GM19463 (cell line): Measurements from ENCODE around the gene MRPL2.

Experiments
- ATAC-seq: cut with Tn5 transposase; IDR thresholded peaks from one replicate; pipeline ENCODE4 v1.9.1; 2021; ENCODE audit warnings: mild to moderate bottlenecking, moderate library complexity; ENCODE audit not compliant: unreplicated experiment

MRPL2 gene

DNA sequence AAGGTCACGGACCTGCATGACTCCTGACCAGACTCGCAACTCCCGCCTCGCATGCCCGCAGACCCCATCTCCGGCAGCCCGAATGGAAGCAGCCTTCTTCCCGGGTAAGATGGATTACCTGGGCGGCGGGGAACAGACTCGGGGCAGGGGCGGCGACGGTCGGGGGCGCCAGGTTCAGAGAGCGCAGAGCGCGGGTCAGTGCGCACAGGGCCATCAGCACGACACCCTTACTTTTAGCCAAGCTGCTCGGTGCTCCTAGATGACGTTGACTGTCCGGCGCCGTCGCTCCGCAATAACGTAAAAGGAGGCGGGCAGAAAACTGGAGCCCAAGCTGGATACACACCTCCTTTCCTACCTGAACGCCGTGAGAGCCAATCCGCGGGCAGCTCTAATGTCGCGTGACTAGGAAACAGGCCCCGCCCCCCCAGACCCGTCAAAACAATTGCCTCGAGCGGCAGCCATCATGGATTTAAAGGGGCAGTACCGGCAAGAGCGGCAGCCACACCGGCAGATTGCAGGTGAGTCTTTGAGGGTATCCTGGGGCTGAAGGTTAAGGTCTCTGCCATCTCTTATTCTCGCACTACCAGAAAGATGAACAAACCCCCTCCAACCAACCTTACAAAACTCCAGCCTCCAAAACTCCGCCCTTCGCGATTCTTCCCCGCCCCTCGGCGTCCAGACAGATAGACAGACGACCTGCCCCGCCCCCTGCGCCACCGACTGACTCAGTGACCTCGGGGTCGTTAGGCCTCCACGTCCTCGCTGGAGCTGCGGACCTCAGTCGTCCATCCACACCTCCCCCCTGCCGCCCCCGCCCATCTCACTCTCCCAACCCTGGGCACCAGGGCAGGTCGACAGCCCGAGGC lies at the start of gene MRPL2, which contains the start of gene KLC4:
MRPL2 (minus strand) TSS at position 267 of the 866 bp plus-strand sequence; CDS start at position 214, 53 bp downstream.
KLC4 (plus strand) TSS at position 464 of the 866 bp plus-strand sequence. CDS start 1,705 bp downstream, outside the sequence.
- peak; percentile 96 for ATAC-seq

DNA sequence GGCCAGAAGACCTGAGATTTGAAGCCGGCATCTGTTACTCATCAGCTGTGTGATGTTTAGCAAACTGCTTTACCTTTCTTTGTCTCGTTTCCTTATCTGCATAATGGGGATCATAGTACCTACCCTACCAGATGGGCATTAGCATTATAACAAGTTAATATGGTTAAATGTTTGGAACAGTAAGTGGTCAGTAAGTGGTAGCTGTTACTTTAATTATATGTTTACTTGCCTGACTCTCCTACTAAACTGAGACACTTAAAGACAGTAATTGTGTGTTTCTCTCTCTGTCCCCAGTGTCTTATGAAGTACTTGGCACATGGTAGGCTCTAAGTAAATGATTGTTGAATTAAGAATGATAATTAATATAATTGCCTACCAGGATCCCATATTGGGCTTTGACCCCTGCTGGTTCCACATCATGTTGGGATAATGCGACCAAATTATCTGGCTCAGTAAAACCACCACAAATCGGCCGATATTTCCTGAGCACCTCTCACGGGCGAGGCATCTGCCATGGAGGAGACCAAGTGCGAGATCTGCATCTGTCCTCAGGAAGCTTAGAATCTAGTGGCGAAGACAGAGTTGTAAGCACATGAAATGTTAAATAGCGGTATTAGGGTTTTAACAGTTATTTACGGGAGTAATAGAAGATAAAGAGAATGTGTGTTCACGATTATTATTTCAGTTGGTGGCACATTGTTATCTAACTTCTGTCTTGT lies 48.3 kb upstream of the MRPL2 start:
- ATAC-seq: no peak

DNA sequence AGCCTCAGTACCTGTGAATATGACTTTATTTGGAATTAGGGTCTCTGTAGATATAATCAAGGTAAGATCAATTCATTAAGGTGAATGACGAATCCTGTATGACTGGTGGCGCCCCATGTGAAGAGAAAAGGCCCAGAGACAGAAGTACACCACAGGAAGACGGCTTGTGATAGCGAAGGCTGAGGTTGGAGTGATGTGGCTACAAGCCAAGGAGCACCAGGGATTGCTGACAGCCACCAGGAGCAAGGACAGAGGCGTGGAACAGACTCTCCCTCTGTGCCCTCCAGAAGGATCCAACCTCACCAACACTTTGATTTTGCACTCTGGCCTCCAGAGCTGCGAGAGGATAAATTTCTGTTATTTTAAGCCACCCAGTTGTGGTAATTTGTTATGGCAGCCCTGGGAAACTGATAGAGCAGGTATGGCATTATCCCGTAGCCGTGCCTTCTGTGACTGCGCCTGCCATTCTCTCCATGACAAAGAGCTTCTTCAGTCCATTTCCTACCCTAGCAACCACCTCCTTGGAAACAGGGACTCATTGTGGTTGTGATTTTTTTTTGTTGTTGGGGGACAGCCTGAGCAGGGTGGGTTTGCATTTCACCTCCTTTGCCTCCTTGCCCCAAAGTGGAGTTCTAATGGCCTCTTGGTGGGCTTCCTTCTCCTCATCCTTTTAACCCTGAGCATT lies 46.4 kb upstream of the MRPL2 start:
- ATAC-seq: no peak

DNA sequence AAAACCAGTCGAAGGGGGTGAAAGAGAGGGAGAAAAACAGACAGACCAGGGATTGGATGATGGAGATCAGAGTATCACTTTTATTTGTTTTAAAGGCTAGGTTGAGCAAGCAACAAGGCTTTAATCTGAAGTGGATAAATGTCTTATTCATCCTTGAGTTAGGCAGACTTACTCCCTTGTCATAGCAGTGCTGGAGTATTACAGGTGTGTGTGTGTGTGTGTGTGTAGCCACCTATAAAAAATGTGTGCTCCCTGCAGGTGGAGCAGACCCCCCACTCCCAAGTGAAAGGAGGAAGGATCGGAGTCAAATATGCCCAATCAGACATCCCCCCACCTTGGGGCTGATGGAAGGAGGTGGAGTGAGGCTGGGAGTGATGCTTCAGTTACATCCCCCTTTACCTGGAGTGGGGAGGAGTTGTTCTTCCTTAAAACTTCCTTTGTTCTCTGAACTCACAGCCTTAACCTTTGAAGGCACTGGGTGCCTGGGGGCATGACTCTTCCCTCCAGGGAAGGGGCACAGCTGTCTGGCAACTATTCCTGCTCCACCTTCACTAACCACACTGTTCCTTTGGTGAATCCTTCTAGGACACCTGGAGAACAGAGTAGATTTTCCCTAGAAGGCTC lies 44.1 kb upstream of the MRPL2 start:
- ATAC-seq: no peak

DNA sequence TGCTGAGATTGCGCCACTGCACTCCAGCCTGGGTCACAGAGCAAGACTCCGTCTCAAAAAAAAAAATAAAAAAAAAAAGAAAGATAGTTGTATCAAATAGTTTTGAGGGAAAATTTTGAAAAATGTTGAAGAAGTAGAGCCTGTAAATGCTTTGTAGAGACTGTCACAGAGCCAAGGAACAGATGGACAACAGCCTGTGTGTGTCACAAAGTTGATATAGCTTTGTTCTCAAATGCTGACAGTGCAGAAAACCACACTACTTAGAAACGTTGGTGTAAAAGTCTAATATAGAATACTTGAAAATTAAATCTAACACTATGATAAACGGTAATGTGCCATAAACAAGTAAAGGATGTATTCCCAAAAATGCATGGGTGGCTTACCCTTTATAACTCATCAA lies 42.3 kb upstream of the MRPL2 start:
- no peak for ATAC-seq

DNA sequence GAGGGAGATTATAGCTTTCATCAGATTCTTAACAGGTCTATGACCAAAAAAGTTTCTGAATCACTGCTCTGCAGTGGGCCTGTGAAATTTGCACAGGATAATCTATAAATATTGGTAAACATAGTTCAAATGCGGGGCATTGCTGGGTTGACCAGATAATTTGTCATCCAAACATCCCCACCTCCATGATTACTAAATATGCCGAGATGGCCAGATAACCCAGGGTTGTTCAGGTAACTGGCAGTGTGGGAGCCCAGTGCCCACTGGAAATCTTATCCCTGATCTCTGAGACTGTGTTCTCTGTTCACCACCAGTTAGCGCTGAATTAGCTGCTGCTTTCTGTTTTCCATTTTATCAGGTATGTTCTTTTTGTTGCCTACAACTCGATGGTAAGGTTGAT lies 38.3 kb upstream of the MRPL2 start:
- ATAC-seq: no peak

DNA sequence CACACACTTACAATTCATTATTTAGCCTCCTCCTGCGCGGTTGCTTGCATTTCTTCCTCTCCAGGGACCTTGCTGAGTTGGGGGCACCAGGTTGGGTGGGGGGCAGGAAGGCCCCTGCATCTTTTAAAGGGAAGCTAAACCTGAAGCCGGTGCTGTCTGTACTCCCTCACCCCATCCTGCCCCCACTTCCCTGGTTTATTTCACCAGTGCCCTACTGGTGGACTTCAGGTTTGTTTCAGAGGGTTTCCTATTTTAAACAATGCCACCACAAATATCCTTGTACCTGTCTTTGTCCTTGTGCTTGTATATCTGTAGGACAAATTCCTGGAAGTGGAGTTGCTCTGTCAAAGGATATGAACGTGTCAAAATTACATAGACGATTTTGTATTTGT lies 37.9 kb upstream of the MRPL2 start:
- no peak for ATAC-seq

DNA sequence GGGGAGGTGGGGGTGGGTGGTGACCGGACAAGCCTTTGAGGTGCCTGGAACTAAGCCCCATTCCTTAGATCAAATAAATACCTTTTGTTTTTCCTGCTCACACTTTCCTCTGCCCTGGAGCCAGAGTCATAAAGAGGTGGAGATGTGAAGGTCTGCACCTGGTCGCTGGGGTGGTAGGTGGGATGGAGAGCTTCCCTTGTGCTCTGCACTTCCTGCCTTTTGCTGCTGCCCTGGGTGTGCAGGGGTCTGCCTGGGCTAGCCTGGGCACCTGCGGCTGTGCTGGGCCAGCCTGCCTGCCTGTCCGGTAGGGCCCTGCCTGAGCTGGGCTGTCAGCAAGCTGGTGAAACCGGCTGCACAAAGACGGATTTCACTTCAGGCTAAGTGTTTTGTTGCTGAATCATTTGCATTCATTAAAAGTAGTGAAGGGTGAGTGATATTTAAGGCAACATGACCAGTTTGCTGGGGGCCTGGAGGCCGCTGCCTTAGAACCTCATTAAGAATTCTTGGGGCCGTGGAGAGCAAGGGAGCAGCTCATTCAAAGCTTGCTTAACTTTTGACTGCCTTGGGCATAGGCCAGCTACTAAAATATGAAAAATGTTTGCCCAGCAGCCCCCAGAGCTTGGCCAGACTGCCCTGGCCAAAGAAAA lies 37.3 kb upstream of the MRPL2 start:
- no peak for ATAC-seq

DNA sequence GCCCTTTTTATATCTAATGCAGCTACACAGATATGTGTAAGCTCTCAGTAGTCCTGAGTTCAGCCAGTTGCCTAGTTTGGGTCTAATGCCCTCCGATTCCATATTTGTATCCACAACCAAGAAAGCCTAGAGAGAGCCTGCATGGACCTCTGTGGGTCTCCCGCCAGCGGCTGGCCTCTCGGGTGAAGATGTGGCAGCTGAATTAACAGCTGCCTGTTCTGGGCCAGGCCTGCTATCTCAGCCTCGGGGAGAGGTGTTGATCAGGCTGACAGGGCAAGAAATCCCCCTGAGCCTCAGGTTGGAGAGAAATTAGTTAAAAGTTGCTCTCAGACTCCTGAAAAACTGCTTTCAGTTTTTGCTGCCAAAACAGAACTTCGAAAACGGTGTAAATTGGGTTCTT lies 36.7 kb upstream of the MRPL2 start:
- no peak for ATAC-seq

DNA sequence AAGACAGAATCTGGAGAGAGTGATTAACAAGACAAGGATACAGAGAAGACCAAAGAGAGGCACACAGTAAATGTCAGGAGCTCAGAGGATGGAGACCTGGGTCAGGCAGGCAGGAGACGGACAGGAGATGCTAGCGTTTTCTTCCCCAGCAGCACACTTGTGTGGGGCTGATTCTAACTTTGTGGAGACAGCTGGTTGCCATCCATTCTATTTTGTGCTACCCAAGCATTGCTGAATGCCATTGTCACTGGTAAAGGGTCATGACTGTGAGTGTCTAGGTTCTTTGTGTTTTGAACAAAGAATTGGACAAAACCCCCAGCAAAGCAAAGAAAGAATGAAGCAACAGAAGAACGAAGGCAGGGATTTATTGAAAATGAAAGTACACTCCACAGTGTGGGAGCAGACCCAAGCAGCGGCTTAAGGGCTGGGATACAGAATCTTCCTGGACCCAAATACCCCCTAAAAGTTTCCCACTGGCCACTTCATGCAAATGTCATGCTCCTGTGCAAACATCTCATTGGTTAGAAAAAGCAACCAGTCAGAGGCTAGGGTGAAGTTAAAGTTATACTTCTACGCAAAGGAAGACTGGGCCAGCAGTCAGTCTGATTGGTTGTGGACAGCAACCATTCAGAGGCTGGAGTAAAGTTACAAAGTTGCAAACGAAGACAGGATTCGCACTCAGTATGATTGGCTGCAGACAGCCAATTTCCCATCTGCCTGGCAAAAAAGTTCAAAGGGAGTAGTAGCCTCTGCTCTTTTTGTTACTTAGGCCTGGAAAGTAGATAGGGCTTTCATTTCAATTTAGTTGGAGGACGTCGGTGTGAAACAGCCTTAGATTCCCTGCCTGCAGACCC lies 34.4 kb upstream of the MRPL2 start:
- ATAC-seq: no peak

DNA sequence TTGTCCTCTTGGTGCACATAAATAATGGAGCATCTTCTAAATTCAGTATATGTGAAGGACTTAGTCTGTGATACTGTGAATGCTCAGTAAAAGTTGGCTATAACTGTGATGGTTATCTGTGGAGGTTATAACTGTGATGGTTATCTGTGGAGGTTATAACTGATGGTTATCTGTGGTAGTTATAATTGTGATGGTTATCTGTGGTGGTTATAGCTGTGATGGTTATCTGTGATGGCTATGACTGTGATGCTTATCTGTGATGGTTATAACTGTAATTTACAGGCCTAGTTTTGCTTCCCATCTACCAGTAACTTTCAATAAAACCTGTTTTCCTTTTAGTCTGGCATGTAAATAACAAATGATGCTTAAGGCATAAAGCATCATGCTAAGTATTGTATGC lies 33.4 kb upstream of the MRPL2 start:
- no peak for ATAC-seq

DNA sequence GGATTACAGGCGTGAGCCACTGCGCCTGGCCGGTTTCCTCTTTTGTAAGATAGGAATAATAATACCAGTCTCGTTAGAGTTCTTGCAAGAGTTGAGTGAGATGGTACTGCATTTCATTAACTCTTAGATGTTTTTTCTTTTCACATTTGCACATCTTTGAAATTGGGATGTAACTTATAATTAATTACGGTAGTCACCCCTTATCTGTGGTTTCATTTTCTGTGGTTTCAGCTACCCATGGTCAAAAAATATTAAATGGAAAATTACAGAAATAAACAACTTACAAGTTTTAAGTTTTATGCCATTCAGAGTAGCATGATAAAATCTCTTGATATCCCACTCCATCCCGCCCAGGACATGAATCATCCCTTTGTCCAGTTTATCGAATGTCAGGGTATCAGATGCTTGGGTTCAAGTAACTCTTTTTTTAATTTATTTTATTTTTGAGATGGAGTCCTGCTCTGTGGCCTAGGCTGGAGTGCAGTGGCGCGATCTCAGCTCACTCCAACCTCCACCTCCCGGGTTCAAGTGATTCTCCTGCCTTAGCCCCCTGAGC lies 32.3 kb upstream of the MRPL2 start:
- no peak for ATAC-seq

DNA sequence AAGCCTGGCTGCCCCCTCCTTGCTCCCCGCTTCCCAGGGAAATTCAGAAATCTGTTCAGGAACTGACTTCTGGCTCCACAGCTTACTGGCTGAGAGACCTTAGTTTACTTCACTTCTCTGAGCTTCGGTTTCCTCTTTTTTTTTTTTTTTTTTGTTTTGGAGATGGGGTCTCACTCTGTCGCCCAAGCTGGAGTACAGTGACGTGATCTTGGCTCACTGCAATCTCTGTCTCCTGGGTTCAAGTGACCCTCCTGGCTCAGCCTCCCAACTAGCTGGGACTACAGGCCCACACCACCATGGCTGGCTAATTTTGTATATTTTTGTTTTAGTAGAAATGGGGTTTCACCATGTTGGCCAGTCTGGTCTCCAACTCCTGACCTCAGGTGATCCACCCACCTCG lies 31.8 kb upstream of the MRPL2 start:
- ATAC-seq: no peak

DNA sequence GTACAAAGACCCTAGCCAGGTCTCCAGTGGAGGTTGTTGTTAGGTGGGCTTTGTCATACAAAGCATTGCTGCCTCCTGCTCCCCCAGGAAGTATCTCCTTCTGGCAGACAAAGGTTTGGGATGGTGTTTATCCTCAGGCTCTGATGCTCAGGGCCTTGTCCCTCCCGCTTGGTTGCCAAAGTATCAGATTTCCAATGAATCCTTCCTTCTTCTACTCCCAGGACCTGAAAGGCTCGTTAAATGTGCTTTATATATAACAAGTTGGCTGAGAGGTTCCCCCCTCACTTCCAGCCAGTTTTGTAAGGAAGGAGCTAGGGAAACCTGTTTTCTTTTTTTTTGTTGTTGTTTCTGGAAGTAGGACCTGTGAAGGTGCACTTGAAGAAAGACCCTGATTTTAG lies 31.3 kb upstream of the MRPL2 start:
- ATAC-seq: no peak

DNA sequence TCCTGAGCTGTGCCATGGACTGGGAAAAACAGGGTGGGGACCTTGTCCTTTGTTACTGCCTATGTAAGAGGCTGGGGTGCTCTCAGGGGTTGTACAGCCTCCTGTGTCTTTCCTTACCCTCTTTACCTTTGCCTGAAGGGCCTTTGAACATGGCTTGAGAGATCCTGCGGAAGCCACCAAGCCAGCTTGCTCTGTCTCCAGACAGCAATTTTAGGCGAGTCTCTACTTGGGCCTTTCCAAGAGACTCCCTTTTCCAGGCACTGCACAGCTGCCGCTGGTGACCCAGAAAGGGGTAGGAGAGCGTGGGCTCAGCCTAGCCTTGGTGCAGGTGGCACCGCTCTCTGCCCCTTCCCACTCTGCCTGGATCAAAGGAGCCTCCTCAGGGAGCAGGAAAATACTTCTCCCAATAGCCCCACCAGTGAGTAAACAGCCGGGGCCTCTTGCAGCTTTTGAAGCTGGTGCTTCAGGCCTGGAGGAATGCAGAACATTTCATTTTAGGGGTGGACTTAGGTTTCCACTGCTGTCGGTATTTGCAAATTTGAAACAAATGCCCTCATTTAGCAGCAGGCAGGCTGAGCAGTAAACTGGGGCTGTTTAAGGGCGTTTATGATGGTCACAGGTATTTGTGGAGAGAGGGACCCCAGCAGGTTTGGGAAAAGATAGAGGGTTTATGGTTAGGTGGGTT lies 30.8 kb upstream of the MRPL2 start:
- ATAC-seq: no peak

DNA sequence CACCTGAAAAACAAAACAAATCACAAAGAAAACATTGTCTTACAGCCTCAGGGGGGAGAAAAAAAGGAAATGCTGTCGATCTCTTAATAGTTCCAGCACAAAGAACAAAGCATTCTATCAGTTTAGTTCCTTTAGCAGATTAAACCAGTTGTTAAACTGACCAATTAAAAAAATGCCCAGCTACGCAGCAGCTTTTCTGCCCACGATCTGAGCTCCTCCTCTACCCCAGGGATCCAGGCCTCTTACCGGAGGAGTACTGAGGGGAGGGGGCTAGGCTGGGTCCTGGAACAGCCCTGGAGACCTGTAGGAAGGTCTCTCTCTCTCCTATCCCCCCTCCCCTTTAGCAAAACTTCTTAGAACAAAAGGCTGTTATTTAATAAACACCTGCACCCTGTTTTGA lies 30.2 kb upstream of the MRPL2 start:
- ATAC-seq: no peak

DNA sequence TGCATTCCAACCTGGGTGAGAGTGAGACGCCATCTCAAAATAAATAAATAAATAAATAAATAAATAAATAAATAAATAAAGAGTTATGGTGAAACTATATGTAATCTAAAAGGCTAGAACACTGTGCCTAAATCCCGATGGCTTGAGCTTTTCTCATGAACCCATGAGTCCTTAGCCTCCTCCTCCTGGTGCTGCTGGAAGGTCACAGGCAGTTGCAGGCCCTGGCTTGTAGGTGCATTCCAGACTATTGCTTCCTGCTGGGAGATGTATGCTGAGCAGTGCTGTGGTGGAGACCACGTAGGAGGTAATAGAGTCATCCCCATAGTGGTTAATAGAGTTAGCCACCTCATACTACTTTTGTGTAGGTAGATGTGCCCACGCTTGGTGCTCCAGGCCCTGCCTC lies 29.4 kb upstream of the MRPL2 start:
- no peak for ATAC-seq

DNA sequence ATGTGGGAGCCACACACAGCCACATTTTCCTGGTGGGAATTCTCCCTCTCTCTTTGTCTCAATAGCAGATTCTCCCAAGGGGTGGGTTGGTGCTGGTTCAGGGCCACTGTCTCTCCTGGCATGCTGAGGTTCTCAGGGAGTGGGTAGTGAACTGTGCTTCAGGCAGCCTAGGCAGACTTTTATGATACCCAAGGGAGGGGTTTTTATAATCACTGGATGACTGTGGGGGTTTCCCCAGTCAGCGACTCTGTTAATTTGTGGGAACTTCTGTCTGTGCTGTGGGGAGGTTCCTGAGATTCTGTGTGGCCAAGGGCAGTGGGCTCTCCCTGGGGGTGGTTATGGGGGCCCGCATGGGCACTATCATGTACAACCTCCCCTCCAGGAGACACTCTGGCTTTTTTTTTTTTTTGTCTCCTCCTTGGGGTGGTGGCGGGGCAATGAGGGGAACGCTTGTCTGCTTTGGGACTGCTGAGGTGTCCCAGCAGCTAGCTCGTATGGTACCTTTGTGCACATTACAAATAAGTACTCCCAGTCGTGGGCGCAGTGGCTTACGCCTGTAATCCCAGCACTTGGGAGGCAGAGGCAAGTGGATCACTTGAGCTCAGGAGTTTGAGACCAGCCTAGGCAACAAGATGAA lies 26.9 kb upstream of the MRPL2 start:
- no peak for ATAC-seq
